ENCODE results near the gene CCDC12.
A peak's percentile ranks its signal among the peaks of the same experiment; 100 is the strongest.

The CCDC12 gene

DNA sequence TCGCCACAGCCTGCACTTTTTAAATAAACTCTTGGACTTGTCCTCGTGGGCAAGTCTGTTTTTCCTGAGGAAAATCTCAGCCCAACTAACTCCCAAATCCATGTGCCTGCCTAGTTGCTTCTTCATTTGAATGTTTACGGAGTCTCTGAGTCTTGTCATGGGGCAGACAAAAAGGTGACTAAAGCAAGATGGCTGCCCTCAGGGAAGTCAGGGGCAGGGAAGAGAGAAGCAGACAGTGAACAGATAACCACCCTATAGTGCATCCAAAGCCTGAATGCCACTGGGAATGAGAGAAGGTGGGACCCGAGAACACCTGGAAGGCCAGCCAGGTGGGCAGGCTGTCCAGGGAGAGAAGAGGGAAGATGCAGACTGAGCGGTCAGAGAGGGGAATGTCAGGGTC, 21.4 kb downstream of the CCDC12 start:
- no peak for DNase-seq

DNA sequence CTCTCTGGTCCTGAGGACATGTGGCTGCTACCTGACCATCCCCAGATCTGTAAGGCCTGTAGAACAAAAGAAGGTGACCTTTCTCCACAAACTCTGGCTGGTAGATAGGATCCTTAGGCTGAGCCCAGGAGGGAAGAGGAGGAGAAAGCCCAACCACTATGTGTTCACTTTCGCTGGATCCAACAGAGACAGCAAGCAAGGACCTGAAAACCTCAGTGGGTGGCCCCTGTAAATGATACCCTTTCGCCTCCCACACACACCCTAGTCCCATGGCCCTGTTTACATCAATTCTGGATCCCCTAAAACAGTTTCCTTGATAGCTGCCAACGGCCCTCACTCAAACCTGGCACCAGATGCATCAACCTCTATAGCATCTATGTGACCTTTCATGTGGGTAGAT, 22.4 kb downstream of the CCDC12 start:
- DNase-seq: no peak

DNA sequence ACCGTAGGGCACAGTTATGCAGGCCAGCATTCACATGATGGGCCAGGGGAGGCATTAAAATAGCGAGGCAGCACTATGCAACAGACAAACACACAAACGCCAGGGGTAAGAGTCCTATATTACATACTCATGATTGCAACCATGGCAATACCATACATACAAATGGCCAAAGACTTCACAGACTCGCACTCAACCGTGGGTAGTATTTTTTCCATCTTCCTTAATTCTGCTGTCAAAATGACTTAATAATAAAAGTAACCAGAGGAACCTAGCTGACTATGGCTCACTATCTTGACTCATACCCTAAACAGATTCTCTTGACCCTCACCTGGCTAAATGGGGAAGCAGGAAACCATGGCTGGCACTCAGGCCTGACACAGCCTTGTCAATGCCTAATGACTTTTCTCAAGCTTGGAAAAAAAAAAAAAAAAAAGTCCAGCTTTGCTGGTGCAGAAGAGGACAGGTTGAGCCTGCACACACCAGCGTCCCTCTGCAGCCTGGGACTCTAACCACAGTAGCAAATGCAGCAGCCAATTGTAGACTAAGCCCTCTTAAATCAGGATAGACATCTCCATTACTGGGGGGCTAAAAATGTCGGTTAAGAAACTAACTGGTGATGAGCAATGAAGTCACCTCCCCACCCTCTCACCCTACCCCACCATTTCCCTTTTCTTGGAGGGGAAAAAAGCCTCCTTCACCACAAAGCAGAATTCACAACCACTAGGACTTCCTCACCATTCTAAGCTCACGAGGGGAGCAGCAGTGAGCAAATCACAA, 23.1 kb downstream of the CCDC12 start:
- no peak for DNase-seq

DNA sequence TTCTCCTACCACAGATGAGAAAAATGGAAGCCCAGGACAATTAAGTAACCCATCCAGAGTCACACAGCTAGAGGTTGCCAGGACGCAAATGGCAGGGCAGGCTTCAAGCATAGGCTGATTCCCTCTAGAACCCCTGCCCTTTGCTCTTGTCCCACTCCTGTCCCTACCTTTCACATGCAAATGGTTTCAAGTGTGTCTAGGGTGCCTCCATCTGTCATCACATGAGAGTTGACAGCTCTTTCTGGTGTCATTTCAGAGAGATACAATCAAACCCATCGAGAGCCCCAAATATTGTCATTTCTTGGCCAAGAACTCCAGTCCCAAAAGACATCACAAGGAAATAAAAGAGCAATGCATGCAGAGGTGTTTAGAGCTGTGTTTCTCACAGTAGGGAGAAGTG, 23.7 kb downstream of the CCDC12 start:
- DNase-seq: no peak

DNA sequence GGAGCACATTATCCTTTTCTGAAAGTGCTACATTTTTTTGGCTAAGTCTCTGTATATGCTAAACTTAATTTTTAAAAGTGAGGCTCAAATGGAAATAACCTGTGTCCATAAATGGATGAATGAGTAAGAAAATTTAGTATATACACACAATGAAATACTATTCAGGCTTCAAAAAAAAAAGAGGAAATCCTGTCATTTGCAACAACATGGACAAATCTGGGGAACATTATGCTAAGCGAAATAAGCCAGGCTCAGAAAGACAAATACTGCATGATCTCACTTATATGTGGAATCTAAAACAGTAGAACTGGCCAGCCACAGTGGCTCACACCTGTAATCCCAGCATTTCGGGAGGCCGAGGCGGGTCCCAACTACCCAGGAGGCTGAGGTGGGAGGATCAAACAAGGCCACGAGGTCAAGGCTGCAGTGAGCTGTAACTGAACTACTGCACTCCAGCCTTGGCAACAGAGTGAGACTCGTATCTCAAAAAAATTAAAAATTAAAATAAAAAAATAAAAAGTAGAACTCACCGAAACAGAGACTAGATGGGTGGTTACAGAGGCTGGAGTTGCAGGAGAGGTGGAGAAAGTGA, 25.8 kb downstream of the CCDC12 start:
- DNase-seq: no peak

DNA sequence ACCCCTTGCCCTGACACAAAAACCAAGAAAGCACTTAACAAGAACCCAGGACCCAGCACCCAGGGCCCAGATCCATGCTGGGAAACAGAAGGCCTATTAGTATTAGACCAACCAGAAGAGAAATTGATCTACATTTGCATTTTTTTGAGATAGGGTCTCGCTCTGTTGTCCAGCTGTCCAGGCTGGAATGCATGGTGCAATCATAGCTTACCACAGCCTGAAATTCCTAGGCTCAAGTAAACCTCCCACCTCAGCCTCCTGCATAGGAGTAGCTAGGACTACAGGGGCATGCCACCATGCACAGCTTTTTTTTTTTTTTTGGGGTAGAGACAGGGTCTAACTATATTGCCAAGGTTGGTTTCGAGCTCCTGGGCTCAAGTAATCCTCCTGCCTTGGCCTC, 26.4 kb downstream of the CCDC12 start:
- no peak for DNase-seq

DNA sequence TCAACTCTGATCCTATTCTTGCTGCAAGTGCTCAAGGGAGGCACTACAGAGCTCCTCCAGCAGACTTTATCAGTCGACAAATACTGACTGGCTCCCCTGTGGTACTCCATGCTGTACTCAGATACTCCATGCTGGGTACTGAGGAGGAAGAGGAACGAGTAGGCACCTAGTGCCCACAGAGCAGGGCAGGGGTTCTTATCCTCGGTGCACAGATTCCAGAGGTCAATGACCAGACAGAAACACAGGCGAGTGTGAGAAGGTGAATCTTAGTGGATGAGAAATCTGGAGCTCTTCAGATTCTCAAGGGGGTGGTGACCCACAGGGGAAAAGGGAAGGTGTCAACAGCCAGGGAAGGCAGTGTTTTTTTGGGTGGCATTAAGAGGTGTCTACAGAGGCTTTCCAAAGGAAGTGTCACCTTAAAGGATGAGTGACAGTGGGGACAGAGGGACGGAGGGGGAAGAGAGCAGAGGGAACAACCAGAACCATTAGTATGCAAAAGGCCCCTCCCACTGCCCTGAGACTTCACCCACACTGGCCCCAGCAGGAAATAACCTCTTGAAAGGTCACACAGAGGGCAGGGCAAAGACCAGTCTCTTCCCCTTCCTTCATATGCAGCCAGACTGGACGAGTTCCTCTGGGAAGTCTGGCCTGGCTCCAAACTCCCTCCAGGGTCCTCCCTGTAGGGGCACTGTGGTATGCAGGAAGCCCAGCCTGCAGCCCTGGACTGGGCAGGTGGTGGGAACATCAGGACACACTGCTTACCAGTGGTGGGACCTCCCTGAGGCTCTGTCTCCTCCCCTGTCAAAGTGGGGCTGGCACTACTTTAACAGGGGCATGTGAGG, 27.5 kb downstream of the CCDC12 start:
- DNase-seq: peak; percentile 52

DNA sequence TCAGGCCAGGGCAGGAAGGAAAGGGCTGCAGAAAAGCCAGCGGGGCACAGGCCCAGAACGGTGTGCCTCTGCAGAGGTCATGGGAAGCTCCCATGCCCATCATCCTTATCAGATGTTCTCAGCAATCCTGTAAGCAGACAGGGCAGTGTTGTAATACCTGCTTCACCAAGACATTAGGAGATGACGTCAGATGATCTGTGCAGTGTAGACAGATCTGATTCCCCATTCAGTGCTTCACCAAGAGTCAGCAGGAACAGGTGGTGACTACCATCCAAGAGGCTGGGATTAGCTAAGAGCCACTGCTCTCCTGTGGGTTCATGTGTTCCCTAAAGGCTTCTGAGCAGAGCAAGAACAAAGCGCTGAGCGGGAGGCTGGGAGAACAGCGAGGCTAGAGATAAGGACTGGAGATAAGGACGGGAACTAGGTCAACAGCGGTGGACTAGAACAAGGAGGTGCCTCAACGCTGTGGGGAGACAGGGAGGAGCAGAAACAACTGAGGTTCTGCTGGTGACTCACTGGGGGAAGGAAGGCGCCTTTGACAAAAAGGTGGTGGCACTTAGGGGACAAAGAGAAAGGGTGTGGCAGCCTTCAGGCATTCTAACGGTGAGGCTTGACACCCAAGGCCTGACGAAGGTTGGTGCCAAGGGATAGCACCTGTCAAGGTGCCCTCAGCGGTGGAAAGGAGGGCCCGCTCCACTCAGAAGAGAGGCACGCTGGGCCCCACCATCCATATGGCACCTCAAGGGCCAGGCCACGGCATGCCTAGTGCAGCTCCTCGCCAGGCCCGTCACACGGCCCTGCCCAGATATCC, 28.4 kb downstream of the CCDC12 start:
- peak; percentile 67 for DNase-seq

DNA sequence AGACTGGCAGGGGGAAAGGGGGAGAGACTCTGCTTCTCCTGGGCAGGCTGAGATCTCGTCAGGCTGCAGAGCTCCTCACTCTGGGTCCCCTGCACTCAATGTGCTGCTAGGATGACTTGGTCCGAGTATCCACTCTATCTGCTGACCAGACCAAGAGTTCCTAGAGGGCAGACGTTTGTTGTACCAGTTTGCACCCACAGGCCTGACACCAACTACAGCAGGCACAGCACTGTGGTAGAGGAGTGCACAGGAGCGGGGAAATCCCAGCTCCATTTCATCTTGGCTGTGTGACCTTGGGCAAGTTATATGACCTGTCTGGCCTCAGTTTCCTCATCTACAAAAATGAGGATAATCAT, 29.0 kb downstream of the CCDC12 start:
- no peak for DNase-seq

DNA sequence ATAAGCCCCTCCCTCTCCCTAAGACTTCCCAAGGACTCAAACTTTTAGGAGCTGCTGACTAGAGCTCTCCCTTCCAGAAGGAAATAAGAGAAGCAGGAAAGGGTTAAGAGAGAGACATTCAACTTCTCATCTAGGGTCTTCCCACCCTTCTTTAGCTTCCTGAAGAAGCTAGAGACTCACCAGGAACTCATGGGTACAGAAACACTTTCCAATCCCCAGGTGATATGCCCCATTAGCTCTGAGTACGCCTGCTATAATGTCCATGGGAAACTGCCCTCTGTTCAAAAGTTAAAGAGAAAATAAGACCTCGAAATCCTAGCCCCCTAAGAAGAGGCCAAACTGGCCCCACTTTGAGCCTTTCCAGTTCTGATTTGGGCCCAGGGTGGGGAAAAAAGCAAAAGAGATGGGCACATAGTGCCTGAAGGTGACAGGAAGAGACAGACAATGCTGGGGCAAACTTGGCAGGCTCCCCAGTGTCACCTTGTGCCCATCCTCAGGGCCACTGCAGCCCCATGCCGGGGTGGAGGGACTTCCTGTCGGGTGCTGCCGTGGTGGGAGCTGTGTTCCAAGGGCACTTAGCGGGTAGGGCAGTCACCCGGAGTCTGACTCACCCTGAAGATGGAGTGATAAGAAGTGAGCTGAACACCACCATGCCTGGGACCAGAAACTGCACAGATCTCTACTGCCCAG, 29.5 kb downstream of the CCDC12 start:
- DNase-seq: peak; percentile 66

DNA sequence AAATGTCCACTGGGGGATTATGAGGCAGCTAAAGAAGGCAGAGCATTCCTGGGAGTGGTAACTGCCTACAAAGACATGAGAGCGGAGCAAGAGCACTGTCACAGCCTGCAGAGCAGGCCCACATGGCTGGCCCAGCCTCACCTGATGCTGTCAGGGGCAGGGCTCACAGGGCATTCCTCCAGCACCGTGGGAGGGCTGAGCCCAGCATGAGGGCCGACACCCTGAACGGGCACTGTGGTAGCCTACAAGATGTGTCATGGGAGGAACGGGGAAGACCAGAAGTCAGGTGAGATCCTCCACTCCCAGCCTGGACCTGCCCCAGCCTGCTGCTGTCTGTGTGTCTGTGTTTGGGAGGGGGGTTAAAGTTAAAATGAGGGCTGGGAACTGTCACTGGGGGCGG, 30.1 kb downstream of the CCDC12 start:
- DNase-seq: no peak

DNA sequence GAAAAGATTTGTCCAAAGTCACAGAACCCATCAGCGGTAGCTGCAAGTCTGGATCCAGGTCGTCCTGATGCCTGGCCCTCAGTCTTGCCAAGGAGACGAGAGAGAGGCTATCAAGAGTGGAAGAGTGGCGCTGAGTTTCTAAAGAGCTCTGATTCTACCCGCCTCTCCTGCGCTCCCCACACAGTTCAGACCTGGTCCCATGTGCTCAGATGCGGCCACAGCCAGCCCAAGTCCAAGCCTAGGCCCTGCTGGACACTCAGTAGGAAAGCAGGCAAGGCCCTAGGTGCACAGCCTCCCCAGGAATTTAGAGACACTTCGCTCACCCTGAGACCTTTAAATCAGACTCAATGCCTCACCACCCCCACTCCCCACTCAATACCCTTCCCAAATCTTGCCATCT, 32.4 kb downstream of the CCDC12 start:
- no peak for DNase-seq

DNA sequence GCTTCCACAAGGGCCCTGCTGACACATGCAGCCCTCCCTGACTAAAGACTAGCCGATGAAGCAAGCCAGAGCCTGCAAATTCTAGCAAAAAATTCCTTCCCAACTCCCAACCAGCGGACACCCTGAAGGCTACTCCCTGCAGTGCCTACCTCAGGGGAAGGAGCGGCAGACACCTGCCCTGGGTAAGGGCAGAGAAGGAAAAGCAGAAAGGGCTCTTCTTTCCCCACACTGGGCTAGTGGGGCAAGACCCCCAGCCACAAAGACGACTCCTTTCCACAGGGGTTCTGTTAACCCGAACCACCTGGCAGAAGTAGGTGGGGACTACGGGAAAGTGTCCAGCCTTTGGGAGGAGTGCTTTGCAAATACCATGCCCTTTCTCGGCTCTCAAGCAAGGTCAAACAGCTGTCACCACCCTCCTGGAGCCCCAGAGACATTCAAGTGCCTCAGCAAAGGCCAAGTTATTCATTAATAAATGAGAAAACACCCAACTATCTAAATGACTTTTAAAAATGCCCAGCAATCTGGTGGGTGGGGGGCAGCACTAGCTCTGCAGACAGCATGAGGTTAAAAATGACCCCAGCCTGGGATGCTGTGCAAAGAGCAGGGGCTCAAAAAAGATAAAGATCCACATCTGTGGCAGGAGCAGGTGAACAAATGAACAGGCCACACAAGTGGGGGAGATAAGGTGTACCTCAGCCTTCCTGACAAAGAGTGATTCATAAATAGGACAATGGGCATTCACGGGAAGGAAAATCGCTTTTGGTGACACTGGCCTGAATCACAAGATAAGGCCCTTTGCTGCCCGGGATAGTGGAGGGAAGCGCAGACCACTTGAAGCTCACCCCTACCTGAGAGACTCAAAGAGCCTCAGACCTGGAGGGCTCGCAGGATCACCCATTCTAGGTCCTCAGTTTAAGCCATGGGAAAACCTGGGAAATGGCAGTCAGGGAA, 33.0 kb downstream of the CCDC12 start:
- DNase-seq: no peak

DNA sequence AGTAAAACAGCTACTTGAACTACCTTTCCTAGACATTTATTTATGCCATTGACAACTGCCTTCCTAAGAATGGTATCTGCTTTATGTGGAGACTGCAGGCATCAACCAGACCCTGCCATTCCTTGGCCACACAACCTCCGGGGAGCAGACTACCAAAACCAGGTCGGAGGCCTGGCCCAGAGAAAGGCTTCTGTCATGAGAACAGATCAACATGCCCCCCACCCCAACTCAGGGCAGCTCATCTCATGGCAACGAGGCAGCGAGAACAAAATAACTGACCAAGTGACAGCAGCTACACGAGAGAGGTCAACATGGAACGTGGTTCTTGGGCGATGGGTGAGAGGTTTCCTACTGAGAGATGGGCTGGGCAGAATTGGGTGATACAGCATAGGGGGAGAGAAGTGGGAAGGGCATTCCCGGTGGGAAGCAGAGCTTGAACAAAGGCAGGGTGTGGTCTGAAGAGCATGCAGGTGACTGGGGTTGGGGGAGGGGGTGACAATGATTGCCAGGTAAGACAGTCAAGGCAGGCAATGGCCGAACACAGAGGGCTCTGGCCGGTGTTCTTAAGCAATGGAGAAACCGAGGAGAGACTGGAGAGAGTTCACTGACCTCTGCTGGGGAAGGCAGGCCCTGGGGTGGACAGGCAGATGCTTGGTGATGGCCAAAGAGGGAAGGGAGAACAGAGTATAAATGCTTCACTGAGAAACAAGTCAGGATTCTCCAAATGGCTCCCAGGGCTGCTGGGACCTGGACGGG, 33.9 kb downstream of the CCDC12 start:
- no peak for DNase-seq

DNA sequence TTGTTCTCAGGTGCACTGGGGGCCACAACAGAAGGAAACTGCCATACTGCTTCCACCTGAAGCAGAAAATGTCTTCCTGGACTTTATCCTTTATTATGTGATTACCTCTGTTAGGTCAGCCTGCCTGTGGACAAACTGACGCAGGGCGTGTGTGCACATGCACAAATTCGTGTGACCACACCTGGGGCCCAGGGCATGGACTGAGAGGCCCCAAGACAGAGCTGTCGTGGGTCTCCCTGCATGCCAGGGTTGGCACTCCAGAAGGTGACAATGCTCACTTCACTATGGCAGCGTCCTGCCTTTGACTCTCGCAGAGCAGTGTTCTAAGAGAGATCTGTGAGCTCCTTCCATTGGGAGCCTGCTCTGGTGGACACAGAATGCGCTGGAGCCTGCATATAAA, 34.5 kb downstream of the CCDC12 start:
- no peak for DNase-seq

DNA sequence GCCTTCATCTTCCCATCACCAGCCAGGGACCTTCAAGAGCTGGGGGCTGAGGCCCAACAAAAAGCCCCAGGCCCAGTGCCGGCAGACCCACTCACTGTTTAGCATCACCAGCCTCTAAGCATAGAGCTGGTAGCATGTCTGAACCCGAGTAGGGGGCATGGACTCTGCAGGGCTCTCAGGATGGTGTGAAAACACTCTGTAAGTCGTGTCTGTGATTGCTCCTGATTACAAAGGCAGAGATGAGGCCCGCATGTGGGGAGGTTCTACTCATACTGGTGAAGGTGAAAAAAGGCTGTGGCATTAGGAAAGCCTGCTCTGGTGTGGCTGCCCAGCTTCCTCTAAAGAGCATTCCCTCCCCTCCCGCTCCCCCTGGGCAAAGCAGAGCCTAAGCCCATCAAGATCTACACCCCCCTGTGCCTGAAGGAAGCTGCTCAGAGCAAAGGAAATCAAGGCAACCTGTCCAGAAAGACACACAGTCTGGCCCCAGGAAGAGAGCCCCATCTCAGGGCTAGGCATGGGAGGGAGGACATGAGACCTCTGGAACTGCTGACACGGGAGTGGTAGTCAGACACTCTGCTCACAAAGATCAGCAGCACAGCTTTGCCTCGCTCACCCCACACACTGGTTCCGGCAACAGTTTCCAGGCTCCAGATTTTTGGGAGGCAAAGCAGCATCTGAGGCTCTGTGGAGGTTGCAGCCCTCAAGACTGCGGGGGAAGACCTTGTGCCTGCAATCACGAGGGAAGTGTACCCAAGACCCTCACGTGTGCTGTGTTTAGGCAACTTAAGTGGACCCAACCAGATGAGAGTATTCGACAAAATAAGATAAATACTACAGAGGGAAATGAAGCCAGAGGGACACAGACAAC, 36.7 kb downstream of the CCDC12 start:
- no peak for DNase-seq

DNA sequence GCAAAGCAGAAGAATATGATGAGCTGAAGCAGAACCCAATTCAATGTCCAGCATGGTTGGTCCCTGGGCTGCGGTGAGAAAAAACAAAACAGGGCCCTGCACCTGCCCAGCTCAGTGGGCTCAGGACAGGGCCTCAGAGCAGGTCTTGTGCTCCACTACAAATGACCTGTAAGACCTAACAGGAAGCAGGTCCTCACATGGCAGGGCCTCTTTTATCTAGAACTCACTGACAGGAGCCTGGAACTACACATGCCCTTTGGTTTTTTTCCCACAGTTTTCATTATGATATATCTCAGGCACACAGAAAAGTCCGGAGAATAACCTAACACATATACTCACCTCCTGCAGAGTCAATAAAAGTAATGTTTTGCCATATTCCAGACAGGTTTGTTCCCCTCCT, 38.4 kb downstream of the CCDC12 start:
- no peak for DNase-seq

DNA sequence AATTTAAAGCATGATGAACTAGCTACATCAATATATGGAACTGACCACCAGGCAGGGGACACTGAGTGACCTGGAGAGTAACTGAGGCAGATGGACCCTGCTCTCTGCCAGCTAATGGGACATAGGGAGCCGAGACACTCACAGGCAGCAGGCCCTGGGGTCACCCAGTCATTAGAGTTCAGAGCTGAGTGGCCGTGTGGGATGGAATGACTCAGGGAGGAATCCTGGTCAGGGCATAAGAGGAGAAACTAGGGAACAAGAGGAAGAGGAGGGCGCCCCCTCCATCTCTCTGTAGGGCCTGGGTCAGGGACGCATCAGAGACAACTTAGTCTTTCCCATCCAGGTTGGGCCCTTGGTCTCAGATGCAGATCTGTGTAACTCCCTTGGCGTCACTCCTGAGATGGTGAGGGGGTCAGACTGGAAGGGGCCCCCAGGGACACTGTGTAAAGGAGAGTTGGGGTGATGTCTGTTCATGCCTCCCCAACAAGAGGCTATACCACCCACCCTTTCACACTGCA, 39.8 kb downstream of the CCDC12 start:
- DNase-seq: no peak

DNA sequence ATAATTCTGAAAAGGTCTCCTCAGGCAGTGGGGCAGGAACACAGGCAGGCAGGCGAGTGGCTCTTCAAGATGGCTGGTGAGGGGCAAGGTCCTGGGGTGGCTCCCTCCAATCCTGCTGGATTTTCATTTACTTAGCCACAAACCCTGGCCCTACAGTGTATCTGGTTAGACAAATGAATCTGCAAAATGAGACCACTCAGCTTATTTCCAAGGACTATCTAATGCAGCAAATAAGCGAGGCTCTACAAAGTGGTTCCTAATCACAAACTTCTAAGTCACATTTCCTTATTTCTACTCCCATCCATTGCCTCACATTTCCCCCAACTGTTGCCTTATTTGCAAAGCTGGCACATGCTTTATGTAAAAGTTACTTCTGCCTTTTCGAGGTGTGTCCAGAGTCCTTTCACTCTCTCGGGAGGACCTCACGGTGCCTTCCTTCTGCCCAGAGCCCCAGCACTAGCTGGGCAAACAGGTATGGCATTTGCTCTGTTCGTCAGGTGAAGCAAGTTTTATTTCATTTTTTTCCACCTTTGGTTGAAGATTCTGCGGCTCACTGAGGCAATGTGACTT, 40.5 kb downstream of the CCDC12 start:
- DNase-seq: no peak

All from CD4-positive, alpha-beta T cell treated with Interferon gamma for 1 hour (primary cell).